MCF 10A (cell line): ENCODE results near the gene EVA1A. TPM values are rescaled to one million over a fixed set of nuclear protein-coding genes. Genes with fewer than 3 reads are reported as not detected.

Source experiments
- BruUV-seq: library from RNA; stranded (reverse); fragments of 400-500 nt; replicated peaks from 2 replicates; lab custom pipeline; 2021; lab: Mats Ljungman, UMichigan
- CTCF ChIA-PET: fragments of 300-600 bp; sonication (Branson Sonifier 250); formaldehyde crosslinking; extraction: SDS; loops from one replicate; lab custom pipeline; 2021; ENCODE audit warnings: antibody characterized with exemption, inconsistent platforms; lab: Yijun Ruan, JAX
- POLR2A ChIA-PET: fragments of 300-600, 350-650 bp; sonication (Branson Sonifier 250); formaldehyde crosslinking; extraction: SDS; loops from one replicate; lab custom pipeline; 2020; ENCODE audit warnings: antibody characterized with exemption, inconsistent platforms; lab: Yijun Ruan, JAX
- DNase-seq: peaks from one replicate; pipeline ENCODE4 v3.0.0-alpha.2; 2018; ENCODE audit not compliant: unreplicated experiment
- H3K27ac Mint-ChIP-seq: one replicate; pipeline ENCODE4 v1.8.0; 2022; ENCODE audit warnings: mild to moderate bottlenecking, low read depth, mixed read lengths; ENCODE audit not compliant: unreplicated experiment
- H3K27me3 Mint-ChIP-seq: one replicate; pipeline ENCODE4 v1.8.0; 2022; ENCODE audit warnings: mixed read lengths; ENCODE audit not compliant: insufficient read depth, unreplicated experiment
- H3K36me3 Mint-ChIP-seq: one replicate; pipeline ENCODE4 v1.8.0; 2022; ENCODE audit warnings: mild to moderate bottlenecking, moderate library complexity, mixed read lengths; ENCODE audit not compliant: insufficient read depth, unreplicated experiment
- H3K4me1 Mint-ChIP-seq: one replicate; pipeline ENCODE4 v1.8.0; 2022; ENCODE audit warnings: mixed read lengths; ENCODE audit not compliant: insufficient read depth, unreplicated experiment
- H3K4me3 Mint-ChIP-seq: one replicate; pipeline ENCODE4 v1.8.0; 2022; ENCODE audit warnings: mild to moderate bottlenecking, moderate library complexity, mixed read lengths; ENCODE audit not compliant: unreplicated experiment
- H3K9me3 Mint-ChIP-seq: one replicate; pipeline ENCODE4 v1.8.0; 2022; ENCODE audit warnings: mixed read lengths; ENCODE audit not compliant: unreplicated experiment
- intact Hi-C: fragments of 100-400 bp; cut with micrococcal nuclease; formaldehyde crosslinking; loops from 2 replicates; pipeline ENCODE4 v1.14.1; 2022
- total RNA-seq: library from RNA; stranded (reverse); gene quantifications from 2 replicates; pipeline ENCODE4 v1.2.3, GENCODE V29; 2022
- TF ChIP-seq, protein P1 (sequence below): fragments of 200-600 bp; IDR thresholded peaks from one replicate; pipeline ENCODE4 v1.8.0; 2022; ENCODE audit warnings: antibody characterized with exemption, mild to moderate bottlenecking; ENCODE audit not compliant: unreplicated experiment

The EVA1A gene
- total RNA-seq, 1 experiment from 2014 or later = 14.4 TPM

DNA sequence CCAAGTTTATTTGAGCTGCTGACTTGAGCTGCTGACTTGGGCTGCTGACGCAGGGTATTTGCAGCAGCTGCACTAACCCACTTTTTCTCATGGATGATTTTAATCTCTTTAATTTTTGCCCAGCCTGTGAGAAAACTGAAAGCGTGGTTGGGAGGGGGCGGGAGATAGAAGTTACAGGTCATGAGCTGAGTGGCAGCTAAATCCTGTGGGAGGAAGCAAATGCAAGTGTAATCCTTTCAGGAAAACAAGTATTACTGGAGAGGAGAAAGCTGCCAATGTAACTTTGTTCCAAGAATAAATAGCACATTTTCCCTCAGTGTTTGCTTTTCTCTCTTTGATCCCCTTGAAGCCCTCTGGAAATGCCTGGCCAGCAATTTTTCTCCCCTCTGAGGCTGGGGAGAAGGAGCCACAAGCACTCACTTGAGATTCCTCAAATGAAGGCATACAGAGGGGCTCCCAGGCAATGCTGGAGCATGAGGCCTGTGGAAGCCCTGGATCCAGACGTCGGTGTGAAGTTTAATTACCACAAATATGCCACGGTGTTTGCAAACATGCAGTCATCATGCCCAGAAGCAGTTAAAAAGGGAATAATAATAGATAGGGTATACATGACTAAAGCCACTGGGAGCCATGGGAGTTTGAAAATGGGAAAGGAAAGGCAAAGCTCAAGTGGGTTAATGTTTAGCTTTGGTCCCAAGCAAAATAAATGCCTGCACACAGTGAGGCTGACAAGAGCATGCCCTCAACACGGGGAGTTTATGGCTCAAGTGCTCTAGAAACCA is 10.4 kb upstream of the EVA1A start:
- intact Hi-C loops = no loop called here
- peaks cover 21% of the 10 kb centered on the region for H3K4me1 Mint-ChIP-seq

DNA sequence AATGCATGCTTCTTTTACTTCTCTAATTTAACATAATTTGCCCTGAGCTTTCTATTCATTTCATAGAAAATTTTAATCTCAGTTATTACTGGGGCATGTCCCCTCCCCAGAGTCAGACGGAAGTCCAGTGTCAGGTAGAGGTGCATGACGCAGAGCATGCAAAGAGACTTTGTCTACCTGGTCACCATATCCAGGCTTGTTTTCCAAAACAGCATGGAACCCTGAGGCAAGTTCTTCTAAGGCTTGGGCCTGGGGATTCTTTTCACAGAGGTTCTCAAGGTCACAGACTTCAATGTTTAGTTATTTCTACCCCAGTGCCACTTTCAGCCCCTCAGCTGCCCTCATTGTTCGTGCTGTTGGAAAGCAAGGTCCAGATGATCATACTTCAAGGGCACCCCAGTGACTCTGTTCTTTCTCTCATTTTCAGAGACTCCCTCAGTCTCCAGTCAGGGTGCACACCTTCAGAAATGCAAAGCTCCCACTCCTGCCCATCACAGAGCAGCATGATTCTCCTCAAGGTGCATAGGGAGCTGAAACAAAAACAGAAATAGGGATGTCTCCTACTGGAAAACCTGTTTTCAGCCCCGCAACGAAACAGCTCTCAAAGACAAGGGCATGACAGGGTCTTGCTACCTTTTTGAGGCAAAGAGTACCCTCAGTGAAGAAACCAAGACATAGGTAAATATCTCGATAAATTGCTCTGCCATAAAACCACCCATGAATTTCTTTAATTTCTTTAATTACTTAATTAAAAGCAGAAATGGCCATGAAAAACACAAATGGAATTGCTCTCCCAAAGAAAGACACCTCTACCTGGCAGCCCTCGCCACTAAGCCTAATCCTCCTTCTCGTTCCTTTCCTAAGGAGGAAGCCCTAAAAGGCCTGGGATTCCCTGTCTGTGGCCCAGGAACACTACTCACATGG is 9.5 kb upstream of the EVA1A start:
- DNase-seq = no peak
- no peaks in the 10 kb centered on the region for H3K27me3 Mint-ChIP-seq
- H3K9me3 Mint-ChIP-seq = no peaks in the 10 kb centered on the region
- CTCF ChIA-PET = interaction anchor here (0.6 to 15.3 kb wide), 5 partner anchors 10 to 413 kb away, joined by 3 to 159 read pairs (median 3); no protein-coding TSS in a partner anchor
- TF ChIP-seq, protein P1, sequence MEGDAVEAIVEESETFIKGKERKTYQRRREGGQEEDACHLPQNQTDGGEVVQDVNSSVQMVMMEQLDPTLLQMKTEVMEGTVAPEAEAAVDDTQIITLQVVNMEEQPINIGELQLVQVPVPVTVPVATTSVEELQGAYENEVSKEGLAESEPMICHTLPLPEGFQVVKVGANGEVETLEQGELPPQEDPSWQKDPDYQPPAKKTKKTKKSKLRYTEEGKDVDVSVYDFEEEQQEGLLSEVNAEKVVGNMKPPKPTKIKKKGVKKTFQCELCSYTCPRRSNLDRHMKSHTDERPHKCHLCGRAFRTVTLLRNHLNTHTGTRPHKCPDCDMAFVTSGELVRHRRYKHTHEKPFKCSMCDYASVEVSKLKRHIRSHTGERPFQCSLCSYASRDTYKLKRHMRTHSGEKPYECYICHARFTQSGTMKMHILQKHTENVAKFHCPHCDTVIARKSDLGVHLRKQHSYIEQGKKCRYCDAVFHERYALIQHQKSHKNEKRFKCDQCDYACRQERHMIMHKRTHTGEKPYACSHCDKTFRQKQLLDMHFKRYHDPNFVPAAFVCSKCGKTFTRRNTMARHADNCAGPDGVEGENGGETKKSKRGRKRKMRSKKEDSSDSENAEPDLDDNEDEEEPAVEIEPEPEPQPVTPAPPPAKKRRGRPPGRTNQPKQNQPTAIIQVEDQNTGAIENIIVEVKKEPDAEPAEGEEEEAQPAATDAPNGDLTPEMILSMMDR = no peak
- no peak overlapping the region for H3K4me3 Mint-ChIP-seq
- H3K27ac Mint-ChIP-seq = no peak overlapping the region
- no peaks in the 10 kb centered on the region for H3K36me3 Mint-ChIP-seq
- H3K4me1 Mint-ChIP-seq = peaks cover 21% of the 10 kb centered on the region
- BruUV-seq = no TSS peak
- POLR2A ChIA-PET = interaction anchor here (1.0 to 5.1 kb wide), 3 partner anchors 8 to 36 kb away, joined by 3 to 33 read pairs (median 6); partner anchors contain the start of gene EVA1A
- intact Hi-C loops = no loop called here

More for the DNA sequence above, 10.4 kb upstream of the EVA1A start:
- no peak overlapping the region for H3K27ac Mint-ChIP-seq
- ChIA-PET CTCF (interaction anchor here (0.7 to 15.3 kb wide), 7 partner anchors 11 to 106 kb away, joined by 3 to 159 read pairs (median 6); no protein-coding TSS in a partner anchor), POLR2A (interaction anchor here (1.0 to 5.1 kb wide), 2 partner anchors 9 to 29 kb away, joined by 3 to 33 read pairs; partner anchors contain the start of gene EVA1A)
- no peaks in the 10 kb centered on the region for H3K36me3 Mint-ChIP-seq
- no TSS peak for BruUV-seq
- H3K27me3 Mint-ChIP-seq = no peaks in the 10 kb centered on the region
- no peak overlapping the region for H3K4me3 Mint-ChIP-seq
- TF ChIP-seq, protein P1 = no peak
- H3K9me3 Mint-ChIP-seq = no peaks in the 10 kb centered on the region
- DNase-seq = no peak

DNA sequence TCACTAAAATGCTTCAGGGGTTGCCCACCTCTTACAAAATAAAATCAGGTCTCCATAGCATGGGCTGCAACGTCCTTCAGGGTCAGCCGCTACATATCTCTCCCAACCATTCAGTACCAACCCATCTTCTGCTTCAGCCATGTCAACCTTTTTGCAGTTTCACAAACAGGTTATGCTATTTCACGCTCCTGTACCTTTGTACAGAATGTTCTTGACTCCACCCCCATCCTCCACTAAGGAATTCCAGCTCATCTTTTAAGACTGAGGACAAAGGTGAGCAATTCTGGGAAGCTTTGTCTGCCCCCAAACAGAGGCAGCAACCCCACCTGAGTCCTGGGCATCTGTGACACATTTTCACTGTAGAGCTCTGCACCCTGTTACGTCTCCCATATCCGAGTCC is 8.8 kb upstream of the EVA1A start:
- H3K4me3 Mint-ChIP-seq = no peak overlapping the region
- intact Hi-C loops = no loop called here
- DNase-seq = no peak
- no TSS peak for BruUV-seq
- no peak overlapping the region for H3K27ac Mint-ChIP-seq
- POLR2A ChIA-PET = interaction anchor here (1.4 kb wide), 1 partner anchor 37 kb away, joined by 6 read pairs; no protein-coding TSS in a partner anchor
- no peaks in the 10 kb centered on the region for H3K27me3 Mint-ChIP-seq
- no peaks in the 10 kb centered on the region for H3K36me3 Mint-ChIP-seq
- TF ChIP-seq, protein P1 = no peak
- no peaks in the 10 kb centered on the region for H3K9me3 Mint-ChIP-seq
- CTCF ChIA-PET = interaction anchor here (0.6 to 15.3 kb wide), 2 partner anchors 40 to 412 kb away, joined by 3 to 159 read pairs; no protein-coding TSS in a partner anchor
- peaks cover 21% of the 10 kb centered on the region for H3K4me1 Mint-ChIP-seq
